HL-60 (cell line): ENCODE results near the gene LILRB2.

Experiments used
- CTCF ChIP-seq: IDR thresholded peaks from one replicate; pipeline ENCODE4 v1.5.1; 2011; ENCODE audit warnings: low read length, control low read depth, inconsistent platforms; ENCODE audit not compliant: insufficient read depth
- POLR2AphosphoS5 ChIP-seq: IDR thresholded peaks from 2 replicates; pipeline ENCODE4 v1.6.1; 2012; ENCODE audit warnings: low read depth

GRCh38 chr19:54256250-54257115 is 24.4 kb downstream of the LILRB2 start:
- no peak for TF ChIP-seq CTCF
- no peak for TF ChIP-seq POLR2AphosphoS5
